K562 (cell line): Measurements from ENCODE around the gene RABGAP1L. TPM values are rescaled to one million over a fixed set of nuclear protein-coding genes. Genes with fewer than 3 reads are reported as not detected.

Experiments used
- ARID1B ChIP-seq: fragments of 450-650 bp; IDR thresholded peaks from 2 replicates; pipeline ENCODE4 v1.6.1; 2016; ENCODE audit warnings: antibody characterized with exemption, mild to moderate bottlenecking, inconsistent platforms
- CEBPZ ChIP-seq: fragments of 150-350 bp; IDR thresholded peaks from 2 replicates; pipeline ENCODE4 v1.6.1; 2014; ENCODE audit warnings: low read depth, mild to moderate bottlenecking, low read length, borderline replicate concordance
- DLX4 ChIP-seq: fragments of 250-450 bp; sonication (Bioruptor Pico); IDR thresholded peaks from 2 replicates; pipeline ENCODE4 v1.6.1; 2021; ENCODE audit warnings: mild to moderate bottlenecking
- DPF2 ChIP-seq: fragments of 450-650 bp; IDR thresholded peaks from 2 replicates; pipeline ENCODE4 v1.6.1; 2016
- ELF1 ChIP-seq: fragments of 200-800 bp; sonication (Bioruptor generic); IDR thresholded peaks from 2 replicates; pipeline ENCODE4 v1.6.1; 2016; ENCODE audit warnings: missing genetic modification characterization, missing compliant biosample characterization
- GATAD2B ChIP-seq: fragments of 450-650 bp; IDR thresholded peaks from 2 replicates; pipeline ENCODE4 v1.6.1; 2017; ENCODE audit warnings: mild to moderate bottlenecking, borderline replicate concordance
- PHB ChIP-seq: fragments of 250-450 bp; sonication (Bioruptor Pico); IDR thresholded peaks from 2 replicates; pipeline ENCODE4 v1.5.0; 2021
- RNF219 ChIP-seq: fragments of 250-450 bp; sonication (Bioruptor Pico); IDR thresholded peaks from 2 replicates; pipeline ENCODE4 v1.5.0; 2022; ENCODE audit warnings: mild to moderate bottlenecking
- SAFB ChIP-seq: fragments of 200-400 bp; formaldehyde crosslinking; IDR thresholded peaks from 2 replicates; pipeline ENCODE4 v1.6.1; 2017; ENCODE audit warnings: low read depth, low read length, borderline replicate concordance
- SIN3A ChIP-seq, 2 experiments: fragments of 150-350 bp in 1 of 2; IDR thresholded peaks; 2 replicates each; pipeline ENCODE4 v1.6.1; 2011 to 2016; ENCODE audit warnings: borderline replicate concordance in 2 of 2, low read depth in 2 of 2, low read length in 2 of 2, mild to moderate bottlenecking in 2 of 2, moderate library complexity in 2 of 2; ENCODE audit not compliant: control insufficient read depth in 1 of 2
- SPI1 ChIP-seq: IDR thresholded peaks from 2 replicates; pipeline ENCODE4 v1.6.1; 2011; ENCODE audit warnings: low read depth, low read length, control low read depth, borderline replicate concordance
- TFE3 ChIP-seq: fragments of 450-650 bp; formaldehyde crosslinking; IDR thresholded peaks from 2 replicates; pipeline ENCODE4 v1.4.0; 2020; ENCODE audit warnings: mild to moderate bottlenecking, mixed read lengths
- THRB ChIP-seq: fragments of 450-650 bp; formaldehyde crosslinking; conservative IDR thresholded peaks from 2 replicates; pipeline ENCODE4 v1.4.0; 2022; ENCODE audit warnings: mild to moderate bottlenecking, missing genetic modification characterization
- WHSC1 ChIP-seq: IDR thresholded peaks from one replicate; pipeline ENCODE4 v1.6.1; 2012; ENCODE audit warnings: low read length, control low read depth, inconsistent platforms
- ZFPM2 ChIP-seq: fragments of 250-450 bp; sonication (Bioruptor Pico); IDR thresholded peaks from 2 replicates; pipeline ENCODE4 v1.5.1; 2022; ENCODE audit warnings: mild to moderate bottlenecking
- ZNF184 ChIP-seq: sonication (generic); formaldehyde crosslinking; IDR thresholded peaks from 2 replicates; pipeline ENCODE4 v1.5.0; 2020; ENCODE audit warnings: missing genetic modification reagents
- ZNF217 ChIP-seq: sonication (generic); formaldehyde crosslinking; IDR thresholded peaks from 2 replicates; pipeline ENCODE4 v1.8.0; 2022; ENCODE audit warnings: mild to moderate bottlenecking, missing genetic modification reagents
- ZNF512 ChIP-seq: IDR thresholded peaks from 2 replicates; pipeline ENCODE4 v1.6.1; 2016; ENCODE audit warnings: missing genetic modification characterization, missing compliant biosample characterization
- ZNF79 ChIP-seq: fragments of 250-450 bp; sonication (Bioruptor Pico); IDR thresholded peaks from 2 replicates; pipeline ENCODE4 v1.4.0; 2020; ENCODE audit warnings: low read depth, mild to moderate bottlenecking, moderate library complexity
- polyA plus RNA-seq, 8 experiments: library from polyadenylated mRNA; depleted of rRNA in 4 of 8; stranded (reverse) in 5 of 8; unstranded in 3 of 8; fragments of >200 nt; fragmentation: Nextera tagmentation in 2 of 8; fragmentation: Illumina TruSeq in 1 of 8; extraction: Ambion mirVana in 2 of 8; extraction: Trizol in 1 of 8; gene quantifications; 2 replicates each; pipeline versions ENCODE4 v1.2.1 to v1.2.3, GENCODE V29; 2011 to 2014; ENCODE audit warnings: inconsistent platforms in 1 of 8, missing spikeins in 1 of 8
- total RNA-seq, 7 experiments: library from RNA; depleted of rRNA in 6 of 7; stranded (reverse); fragments of >200 nt in 6 of 7; fragmentation: Illumina TruSeq in 2 of 7; extraction: Trizol in 2 of 7; gene quantifications; 2 replicates each; pipeline versions ENCODE4 v1.2.1 to v1.2.3, GENCODE V29; 2011 to 2021; ENCODE audit warnings: low replicate concordance in 1 of 7

The RABGAP1L gene
- total and polyA plus RNA-seq, 9 of the 15 experiments (the other 6 are each of a cell fraction or from before 2014, with no cell fraction given), result 16.5 to 44.9 (median 26.7) TPM

GRCh38 chr1:174766727-174767126 is 607.4 kb downstream of the RABGAP1L start (continued):
- TF ChIP-seq THRB (CRISPR knock-in tag), result no peak
- no peak for TF ChIP-seq SAFB
- TF ChIP-seq SPI1, result no peak
- TF ChIP-seq DPF2, result no peak
- TF ChIP-seq SIN3A (IDR thresholded peaks at IDR 0.05; ENCODE audit: borderline replicate concordance in 2 of 2, control insufficient read depth in 1 of 2, low read depth in 2 of 2, low read length in 2 of 2), result no peak
- no peak for TF ChIP-seq GATAD2B
- TF ChIP-seq DLX4 (CRISPR knock-in tag), result no peak
- no peak for TF ChIP-seq ZNF184 (CRISPR knock-in tag)
- TF ChIP-seq CEBPZ, result no peak
- no peak for TF ChIP-seq TFE3 (CRISPR knock-in tag)
- no peak for TF ChIP-seq ZFPM2 (CRISPR knock-in tag)
- TF ChIP-seq PHB, result no peak
- TF ChIP-seq ZNF217 (CRISPR knock-in tag), result no peak
- TF ChIP-seq ARID1B, result peak; percentile 88
- no peak for TF ChIP-seq ZNF512 (tag)
- no peak for TF ChIP-seq WHSC1
- no peak for TF ChIP-seq ZNF79
- no peak for TF ChIP-seq RNF219 (CRISPR knock-in tag)
- no peak for TF ChIP-seq ELF1 (tag)
